Activated CD4-positive, CD25-positive, alpha-beta regulatory T cell treated with anti-CD3 and anti-CD28 coated beads, Interleukin-2, amount 50 U/mL, for 72 hours (primary cell): ENCODE data around the gene SIM1.
"Not testable (repeated sequence)": the region's sequence is repeated elsewhere in the genome, so short reads cannot be mapped to it uniquely, and the experiment has no call there.

Experiments used
- DNase-seq: peaks from one replicate; pipeline ENCODE4 v3.0.0; 2021

SIM1 gene

DNA sequence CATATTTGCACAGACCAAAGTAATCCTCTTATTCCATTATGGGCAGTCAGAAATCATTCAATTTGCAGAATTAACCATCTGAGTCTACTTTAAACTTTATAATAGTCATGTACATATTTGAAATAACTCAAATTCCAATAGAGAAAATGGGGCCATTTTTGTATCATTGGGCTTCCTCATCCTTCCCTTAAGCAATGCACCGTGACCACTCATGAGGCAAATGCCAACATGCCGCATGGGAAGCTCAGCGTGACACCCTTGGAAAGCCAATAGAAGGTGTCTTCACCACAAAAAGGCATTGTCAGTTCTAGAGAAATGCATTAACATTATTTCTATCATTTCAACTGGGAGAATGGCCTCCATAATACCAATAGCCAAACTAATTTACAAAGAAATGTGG, 38.5 kb downstream of the SIM1 start:
- no peak for DNase-seq

DNA sequence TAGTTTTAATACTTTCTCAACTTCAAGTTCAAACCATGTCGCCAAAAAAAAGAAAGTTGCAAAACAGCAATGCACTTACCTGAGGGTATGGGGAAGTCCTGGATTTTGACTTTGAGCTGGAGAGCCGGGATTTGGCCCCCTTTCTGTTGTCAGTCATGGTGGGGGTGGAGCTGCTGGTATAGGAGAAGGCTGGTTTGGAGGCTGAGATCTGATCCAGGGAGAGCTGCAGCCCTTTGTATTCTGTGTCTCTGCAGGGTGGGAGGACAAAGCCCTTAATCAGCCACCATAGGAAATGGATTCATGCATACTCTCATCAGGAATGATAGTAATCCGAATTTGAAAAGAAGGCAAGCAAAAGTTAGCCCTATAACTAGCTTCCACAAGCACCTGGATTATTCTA, 44.0 kb downstream of the SIM1 start:
- no peak for DNase-seq

DNA sequence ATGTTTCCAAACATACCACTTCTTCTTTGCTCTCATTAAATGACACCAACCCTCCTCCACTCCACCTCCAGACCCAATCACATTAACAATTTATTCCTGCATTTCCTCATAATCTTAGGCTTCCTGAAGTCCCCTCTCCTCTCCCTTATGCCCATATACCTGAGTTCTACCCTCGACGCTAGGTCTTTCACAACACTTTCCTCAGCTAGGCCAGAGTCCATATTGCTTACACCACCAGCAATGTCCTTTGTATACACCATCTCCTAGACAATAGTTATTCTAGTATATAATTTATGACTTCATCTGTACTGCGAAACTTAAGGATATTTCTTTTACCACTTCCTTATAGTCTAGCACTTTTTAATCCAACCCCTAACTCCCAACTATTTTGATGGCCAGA, 47.7 kb downstream of the SIM1 start:
- no peak for DNase-seq

DNA sequence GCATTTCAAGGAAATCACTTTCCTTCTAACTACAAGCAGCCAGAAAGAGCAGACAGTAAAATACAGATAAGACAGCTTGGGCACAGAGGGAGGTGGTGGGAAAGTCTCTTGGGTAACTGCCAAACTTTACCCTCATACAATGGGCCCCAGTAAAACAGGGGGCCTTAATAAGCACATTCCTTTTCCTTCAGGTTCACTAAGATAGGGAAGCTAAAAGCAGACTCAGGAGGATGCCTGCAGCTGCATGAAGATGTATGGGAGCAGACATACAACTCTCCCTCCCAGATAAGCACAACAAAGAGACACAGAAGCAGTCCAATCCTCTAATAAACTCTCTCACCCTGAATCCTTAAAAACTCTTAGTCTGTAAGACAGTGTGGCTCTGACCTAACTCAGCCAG, 49.0 kb downstream of the SIM1 start:
- no peak for DNase-seq

DNA sequence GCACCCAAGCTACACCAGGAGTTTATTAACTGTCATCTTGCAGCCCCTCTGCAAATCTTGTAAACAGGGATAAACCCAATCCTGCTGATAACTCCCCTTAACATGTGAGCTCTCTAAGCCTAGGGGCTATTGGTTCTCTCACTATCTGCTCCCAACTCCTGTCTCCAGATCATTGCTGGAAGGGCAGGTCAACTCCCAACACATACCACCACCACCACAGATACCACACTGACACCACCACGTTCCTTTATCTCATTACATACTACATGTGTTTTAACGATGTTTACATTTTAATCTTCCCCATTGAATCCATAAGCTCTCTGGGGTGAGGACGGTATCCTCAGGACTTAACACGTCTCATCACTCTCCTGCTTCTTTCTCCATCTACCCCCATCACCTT, 51.8 kb downstream of the SIM1 start:
- no peak for DNase-seq

DNA sequence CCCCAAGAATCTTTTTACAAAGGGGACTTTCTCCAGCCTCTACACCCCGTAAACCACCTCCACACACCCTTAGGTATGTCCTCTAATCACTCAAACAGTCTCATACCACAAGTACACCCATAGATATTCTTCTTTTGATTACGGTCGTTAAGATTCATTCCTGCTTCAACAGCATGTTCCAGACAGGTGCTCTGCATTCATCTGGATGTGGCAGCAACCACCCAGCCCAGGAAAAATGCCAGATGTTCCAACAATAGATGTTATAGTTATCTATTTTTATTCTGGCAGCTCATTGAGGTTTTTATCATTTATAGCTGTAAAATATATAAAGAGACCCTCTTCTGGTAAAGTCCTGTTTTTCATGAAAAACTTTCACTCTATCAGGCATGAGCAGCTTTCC, 60.7 kb downstream of the SIM1 start:
- no peak for DNase-seq

DNA sequence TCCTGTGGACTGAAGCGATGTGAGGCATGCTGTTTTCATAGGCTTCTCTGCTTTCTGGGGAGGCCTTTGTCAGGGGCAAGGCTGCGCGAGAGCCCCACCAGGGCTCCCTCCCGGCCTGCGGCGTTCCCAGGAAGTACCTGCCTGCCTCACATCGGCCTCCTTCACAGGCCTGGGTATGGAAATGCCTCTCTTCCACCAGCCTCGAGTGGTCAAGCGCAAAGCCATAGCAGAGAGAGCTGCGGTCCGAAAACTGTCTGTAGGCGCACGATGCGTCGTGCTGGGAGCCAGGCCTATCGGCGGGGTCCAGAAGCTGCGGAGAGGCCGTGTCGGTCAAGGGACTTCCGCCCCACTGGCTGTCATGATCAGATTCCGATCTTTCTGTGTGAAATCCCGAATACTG, 71.2 kb downstream of the SIM1 start:
- DNase-seq = no peak

DNA sequence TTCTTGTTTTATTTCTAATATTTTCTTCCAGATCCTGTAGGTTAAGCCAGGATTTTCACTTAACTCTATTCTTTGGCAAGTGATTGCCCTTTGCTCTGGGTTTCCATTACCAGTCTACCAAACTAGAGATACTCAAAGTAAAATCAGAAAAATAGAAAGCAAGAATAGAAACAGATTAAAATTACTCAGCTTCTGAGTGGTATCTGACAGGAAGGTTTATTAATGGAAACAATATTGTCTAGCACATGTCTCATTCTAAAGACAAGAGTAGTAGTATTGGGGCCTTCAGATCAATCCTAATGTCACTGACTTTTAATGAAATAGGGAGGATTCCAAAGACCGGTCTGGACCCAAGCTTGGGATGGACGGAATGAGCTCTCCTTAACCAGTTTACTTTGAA, 72.3 kb downstream of the SIM1 start:
- no peak for DNase-seq

DNA sequence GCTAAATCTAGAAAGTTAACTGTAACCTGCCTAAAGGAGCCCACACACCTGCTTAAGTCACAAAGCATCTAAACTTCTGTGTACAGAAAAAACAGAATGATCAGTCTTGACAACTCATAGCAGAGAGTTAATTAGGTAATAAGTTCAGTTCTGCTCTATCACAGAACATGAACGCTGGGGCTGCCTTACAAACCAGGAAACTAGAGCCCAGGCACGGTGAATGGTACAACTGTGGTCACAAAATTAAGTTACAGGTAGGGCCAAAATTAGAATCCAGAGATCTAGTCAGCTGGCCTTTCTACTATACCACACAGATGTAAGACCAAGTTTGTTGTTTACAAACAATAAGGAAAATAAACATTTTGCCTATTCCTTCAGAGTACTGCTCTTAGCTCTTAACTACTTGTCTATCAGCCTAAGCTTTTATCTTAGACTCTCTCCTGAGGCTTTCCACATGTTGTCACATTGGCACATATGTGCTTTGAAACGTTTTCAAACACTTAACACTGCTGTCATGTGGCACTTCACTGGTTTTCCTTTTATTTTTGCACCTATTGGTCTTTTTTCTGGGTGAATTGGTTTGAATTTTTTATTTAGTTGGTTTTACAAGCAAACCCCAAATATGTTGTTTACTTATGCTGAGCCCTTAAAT, 75.7 kb downstream of the SIM1 start:
- no peak for DNase-seq

DNA sequence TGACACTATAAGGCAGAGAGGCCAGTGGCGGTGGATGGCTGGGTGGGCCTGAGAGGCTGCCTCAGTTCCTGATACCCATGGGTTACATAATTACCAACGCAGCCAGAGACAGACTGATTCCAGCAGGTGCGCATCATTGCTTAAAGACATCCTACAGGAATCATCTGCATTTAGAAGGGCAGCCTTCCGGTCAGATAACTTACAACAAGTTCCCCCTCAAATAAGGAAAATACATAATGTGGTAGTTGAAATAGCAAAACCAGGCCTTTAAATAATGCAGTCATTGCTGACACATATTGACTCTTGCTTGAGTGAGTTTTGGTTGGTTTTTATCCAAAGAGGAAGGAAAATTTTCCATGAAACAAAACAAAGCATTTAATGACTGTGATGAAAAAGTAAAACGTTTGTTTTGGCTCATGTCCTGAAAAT, 81.9 kb downstream of the SIM1 start:
- no peak for DNase-seq

DNA sequence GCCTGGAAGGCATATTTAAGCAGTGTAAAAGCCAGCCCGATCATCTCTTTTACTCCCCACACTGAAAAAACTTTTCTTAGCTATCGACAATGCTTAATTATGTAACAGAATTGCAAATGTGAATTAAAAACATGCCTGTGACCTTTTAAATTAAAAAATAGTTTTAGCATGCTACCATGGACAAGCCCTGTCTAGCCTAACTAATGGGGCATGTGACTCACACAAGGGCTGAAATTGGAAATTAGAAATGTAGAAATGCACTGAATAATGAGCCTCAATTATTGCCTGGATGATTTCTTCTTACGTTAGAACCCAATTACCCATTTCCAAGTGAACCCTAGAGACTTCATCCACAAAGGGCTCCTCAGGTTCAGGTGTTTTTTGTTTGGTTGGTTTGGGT, 82.7 kb downstream of the SIM1 start:
- no peak for DNase-seq

DNA sequence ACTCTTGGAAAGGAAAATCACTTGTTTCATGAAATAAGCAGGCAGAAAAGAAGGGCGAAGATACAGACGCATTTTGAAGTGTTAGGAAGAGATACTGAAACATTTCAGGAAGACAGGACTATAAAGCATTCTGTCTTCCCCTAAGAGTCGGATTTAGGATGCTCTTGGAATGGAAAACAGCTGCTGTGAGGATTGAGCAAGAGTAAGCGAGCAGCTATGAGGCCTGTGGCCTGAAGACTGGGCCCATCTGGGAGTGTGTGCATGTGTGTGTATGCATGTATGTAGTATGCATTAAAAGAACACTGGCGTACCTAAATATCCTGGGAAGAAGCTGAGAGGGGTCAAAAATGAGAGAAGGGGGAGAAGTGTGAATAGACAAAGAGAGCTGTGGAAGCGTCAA, 83.6 kb downstream of the SIM1 start:
- DNase-seq = no peak

DNA sequence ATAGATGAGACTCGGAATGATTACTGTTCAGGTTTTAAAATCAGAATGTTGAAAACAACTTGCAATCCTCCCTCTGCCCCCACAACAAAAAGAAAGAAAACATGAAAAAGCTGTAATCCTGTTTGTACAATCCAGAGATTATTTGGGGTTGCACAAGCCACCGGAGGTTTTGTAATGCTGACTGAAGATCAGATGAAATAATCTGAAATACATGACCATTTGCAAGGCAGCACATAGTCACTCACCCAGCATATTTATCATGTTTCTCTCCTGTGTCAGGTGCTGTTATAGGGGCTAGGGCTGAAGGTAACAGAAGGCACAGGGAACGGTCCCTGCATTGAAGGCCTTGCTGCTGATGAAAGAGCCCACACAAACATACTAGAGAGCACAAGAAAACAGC, 85.3 kb downstream of the SIM1 start:
- no peak for DNase-seq

DNA sequence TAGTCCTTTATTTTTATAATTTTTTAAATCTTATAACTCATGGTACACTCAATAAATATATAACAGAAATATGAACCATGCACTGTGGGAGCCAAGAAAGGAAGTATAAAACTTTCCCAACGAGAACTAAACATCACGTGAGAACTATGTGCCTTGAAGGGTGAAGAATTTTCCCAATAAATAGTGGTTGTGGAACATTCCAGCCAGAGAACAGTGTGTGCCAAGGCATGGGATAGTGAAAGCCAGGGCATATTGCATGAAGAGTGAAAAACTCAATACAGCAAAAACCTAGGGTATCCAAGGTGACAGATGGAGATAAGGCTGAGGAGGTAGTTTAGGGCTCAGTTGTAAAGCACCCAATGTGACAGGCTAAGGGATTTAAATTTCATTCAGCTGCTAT, 86.1 kb downstream of the SIM1 start:
- DNase-seq = no peak

DNA sequence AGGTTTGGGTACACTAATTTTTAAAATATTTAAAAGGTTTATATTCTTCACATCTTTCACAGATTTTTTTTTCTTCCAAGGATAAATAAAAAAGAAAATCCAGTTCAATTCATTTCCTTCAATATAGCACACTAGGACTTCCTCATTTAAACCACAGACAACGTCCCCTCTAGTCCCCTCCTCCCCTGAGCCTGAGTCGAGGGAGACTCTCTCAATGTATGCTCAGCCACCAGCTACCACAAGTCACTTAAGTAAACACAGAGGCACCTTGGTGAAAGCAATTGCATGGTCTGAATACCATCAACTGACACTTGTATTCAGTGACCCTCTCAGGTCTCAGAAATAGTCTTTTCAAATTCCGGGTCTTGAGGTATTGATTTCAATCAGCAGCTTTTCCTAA, 88.6 kb downstream of the SIM1 start:
- DNase-seq = no peak

DNA sequence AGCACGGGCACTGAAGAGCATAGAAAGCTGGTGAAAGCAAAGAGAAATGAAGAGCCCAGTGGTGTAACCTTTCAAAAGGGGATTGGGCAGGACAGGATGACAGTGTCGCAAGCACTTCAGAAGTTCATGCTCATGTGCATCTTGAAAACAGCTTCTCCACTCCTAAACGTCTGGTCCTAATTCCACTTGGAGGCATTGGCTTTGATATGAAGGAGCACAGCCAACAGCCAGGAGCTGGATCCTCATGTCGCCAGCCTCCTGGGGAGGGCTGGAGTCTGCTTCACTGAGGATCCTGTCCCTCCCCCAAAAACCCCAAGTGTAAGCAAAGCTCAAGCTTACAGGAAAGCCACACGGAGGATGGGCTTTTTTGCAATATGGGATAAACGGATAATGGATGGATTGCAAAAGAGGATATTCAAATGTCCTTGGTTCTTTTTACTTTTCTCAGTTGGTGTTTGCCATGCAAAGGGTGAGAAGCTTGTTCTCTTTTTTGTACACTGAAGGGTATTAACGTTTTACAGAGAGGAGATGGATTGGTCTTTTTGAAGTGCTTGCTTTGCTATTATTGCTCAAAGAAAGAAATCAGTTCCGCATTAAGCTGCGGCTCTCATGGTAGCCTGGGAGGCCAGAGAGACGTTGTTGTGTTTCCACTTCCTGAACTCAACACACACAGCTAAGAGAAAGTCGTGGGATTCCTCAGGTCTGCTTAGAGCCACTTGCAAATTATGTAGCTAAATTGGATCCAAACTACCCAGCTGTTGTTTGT, 92.2 kb downstream of the SIM1 start:
- DNase-seq = no peak

DNA sequence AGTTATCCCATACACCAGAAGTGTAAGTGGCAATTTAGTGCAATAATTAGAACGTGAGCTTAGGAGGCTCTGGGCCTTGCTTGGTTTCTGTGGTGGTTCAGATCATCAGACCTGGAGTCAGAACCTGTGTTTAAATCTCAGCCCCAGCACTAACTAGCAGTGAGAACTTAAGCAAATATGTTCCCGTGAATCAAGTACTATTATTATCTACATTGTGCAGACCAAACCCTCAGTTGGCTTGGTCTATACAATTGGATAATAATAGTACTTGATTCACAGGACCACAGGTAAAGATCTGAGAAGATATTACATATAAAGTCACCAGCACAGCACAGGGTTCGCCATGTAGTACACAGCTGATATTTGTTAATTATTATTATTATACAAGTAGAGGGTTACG, 93.1 kb downstream of the SIM1 start:
- no peak for DNase-seq

DNA sequence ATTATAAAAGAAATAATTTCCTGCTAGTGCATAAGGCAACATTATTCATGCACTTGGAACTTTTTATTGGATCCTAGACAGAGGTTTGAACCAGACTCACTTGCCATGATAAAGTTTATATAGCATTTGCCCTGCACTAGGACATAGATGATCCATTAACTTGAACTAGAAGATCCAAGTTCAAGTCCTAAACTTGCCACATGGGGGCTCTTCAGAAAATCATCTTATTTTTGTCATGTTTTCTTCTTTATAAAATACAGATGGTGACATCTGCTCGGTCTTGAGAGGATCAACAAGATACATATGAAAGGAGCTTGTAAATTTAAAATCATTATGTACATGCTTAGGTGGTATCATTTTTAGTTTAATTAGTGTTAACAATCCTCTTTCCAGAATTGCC, 94.5 kb downstream of the SIM1 start:
- DNase-seq = no peak

DNA sequence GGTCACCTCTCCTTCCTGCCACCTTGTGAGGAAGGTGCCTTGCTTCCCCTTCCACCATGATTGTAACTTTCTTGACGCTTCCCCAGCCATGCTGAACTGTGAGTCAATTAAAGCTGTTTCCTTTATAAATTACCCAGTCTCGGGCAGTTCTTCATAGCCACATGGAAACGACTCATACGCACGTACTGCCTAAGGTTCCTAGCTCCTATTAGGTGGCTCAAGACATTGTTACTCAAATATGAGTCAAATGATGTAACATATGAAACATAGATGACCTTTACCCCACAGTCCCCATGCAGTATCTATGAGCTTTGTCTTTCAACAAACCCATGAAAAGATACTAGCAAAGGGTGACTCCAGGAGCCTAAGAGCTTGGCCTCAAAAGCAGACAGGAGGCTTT, 98.3 kb downstream of the SIM1 start:
- no peak for DNase-seq

DNA sequence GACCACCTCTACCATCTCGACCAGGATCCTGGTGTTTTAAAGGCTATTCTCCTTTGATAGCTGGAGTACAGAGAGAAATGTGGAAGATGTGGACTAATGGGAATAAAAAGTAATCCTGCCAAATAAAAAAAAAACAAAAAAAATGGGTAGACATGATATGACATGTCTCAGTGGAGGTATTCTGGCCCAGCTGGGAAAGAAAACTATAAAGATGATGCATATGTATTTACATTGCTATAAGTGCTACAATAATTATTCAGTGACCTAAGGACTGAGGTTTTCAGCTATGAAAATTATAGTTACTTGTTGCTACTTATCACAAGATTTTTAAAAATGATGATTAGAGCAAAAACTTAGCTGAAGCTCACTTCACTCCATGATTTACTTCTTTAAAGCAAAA, 101.1 kb downstream of the SIM1 start:
- DNase-seq = no peak

DNA sequence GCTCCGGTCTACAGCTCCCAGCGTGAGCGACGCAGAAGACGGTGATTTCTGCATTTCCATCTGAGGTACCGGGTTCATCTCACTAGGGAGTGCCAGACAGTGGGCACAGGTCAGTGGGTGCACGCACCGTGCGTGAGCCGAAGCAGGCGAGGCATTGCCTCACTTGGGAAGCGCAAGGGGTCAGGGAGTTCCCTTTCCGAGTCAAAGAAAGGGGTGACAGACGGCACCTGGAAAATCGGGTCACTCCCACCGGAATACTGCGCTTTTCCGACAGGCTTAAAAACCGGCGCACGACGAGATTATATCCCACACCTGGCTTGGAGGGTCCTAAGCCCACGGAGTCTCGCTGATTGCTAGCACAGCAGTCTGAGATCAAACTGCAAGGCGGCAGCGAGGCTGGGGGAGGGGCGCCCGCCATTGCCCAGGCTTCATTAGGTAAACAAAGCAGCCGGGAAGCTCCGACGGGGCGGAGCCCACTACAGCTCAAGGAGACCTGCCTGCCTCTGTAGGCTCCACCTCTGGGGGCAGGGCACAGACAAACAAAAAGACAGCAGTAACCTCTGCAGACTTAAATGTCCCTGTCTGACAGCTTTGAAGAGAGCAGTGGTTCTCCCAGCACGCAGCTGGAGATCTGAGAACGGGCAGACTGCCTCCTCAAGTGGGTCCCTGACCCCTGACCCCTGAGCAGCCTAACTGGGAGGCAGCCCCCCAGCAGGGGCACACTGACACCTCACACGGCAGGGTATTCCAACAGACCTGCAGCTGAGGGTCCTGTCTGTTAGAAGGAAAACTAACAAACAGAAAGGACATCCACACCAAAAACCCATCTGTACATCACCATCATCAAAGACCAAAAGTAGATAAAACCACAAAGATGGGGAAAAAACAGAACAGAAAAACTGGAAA, 109.7 kb downstream of the SIM1 start:
- not testable (repeated sequence) for DNase-seq

DNA sequence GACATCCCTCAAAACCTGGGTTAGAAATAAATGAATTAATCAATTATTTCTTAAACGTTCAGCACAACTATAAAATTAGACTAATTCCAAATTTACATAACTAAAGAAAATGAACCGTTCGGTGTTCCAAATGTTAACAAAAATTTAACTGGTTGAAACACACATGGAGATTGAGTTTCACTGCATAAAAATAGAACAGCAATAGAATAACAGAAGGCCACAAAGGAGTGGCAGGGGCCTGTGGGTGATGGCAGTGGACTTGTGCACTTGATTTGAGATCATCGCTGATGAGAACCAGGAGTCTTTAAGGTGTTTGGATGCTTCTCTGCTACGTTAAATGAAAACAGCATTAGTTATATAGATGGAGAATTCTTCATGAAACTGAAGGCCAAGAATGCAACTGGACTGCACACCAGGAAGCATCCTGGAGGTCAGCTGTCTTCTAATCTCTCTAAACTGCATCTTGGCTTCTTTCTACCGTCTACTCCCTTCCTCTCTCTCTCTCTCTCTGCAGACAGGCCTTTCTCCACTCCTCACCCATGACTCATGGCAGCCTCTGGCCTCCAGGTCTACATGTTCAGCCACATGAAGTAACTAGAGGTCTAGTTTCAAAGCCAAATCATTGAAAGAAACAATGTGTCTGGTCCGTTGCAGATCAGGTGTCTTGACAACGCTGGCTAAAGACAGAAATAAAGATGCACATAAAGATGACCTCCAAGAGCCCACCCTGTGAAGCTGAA, 111.3 kb downstream of the SIM1 start:
- no peak for DNase-seq

DNA sequence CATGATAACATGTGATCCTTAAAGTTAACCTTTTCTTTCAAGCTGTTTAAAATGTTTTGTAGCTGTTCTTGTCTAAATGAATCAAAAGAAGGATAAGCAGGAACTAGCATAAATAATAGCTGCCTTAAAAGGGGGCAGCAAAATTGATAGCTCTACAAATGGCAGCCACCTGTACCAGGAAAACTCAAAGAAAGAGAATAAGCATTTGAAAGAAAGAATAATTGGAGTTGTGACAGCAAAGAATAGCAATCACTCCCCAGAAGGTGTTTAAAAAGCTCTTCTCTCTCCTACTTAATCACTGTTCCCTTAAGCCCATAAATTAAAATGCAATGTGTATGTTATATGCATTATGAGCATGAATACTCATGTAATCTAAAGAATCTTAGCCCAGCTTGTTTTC, 114.6 kb downstream of the SIM1 start:
- no peak for DNase-seq
